ENCODE data around the gene CRTAP.
"Not testable (repeated sequence)": the region's sequence is repeated elsewhere in the genome, so short reads cannot be mapped to it uniquely, and the experiment has no call there.

Gene CRTAP

DNA sequence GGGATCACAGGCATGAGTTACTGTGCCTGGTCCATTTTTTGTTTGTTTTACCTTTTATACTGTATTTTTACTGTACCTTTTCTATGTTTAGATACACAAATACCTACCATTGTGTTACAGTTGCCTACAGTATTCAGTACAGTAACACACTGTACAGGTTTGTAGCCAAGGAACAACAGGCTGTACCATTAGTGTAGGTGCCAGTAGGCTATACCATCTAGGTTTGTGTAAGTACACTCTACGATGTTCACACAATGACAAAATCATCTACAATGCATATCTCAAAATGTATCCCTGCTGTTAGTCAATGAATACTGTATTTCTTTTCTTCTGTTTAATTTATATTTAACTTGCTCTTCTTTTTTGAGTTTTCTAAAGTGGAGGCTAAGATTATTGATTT lies 67.8 kb downstream of the CRTAP start:
- not testable (repeated sequence) for DNase-seq

- no peak for DNase-seq
Measured at GRCh38 chr3:33184863-33185262, 71.0 kb downstream of the CRTAP start.

- DNase-seq, result no peak
Measured at GRCh38 chr3:33186524-33187367, 72.9 kb downstream of the CRTAP start.

GRCh38 chr3:33187368-33187634 lies 73.5 kb downstream of the CRTAP start:
- no peak for DNase-seq

- no peak for DNase-seq
Measured at GRCh38 chr3:33194303-33194702, 80.5 kb downstream of the CRTAP start.

DNA sequence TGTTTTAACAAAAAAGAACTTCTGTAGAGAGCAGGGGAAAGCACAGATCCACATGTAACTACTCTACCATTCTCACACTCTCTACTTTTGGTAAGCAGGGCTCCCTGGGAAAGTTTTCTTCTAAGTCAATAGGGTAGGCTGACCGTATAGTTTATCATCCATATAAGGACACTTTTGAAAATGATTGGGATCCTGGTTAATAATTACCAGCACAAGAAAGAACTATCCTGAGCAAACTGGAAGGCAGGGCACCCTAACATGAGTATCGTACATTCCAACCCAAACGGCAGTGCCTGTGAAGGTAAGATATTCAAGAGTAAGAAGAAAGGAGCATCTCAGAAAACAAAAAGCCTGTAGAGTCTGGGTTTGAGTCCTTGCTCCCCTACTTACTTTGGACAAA lies 82.7 kb downstream of the CRTAP start:
- DNase-seq, result no peak
